HCT116 (cell line): ENCODE measurements around the gene GBX1. TPM values are rescaled to one million over a fixed set of nuclear protein-coding genes. Genes with fewer than 3 reads are reported as not detected.

Experiments
- ATAC-seq: fragments of 200-7000 bp; cut with Tn5 transposase; 2 replicates; pipeline ENCODE4 v1.9.1; 2020; ENCODE audit warnings: mild to moderate bottlenecking, moderate library complexity
- BruUV-seq: library from RNA; stranded (reverse); fragments of 400-500 nt; replicated peaks from 2 replicates; lab custom pipeline; 2021; lab: Mats Ljungman, UMichigan
- CTCF ChIA-PET: fragments of 300-600 bp; sonication (Branson Sonifier 250); formaldehyde crosslinking; loops from one replicate; lab custom pipeline; 2021; ENCODE audit warnings: antibody characterized with exemption; lab: Charles Lee
- POLR2A ChIA-PET: fragments of 300-600, 350-600 bp; sonication (Branson Sonifier 250); formaldehyde crosslinking; loops from one replicate; lab custom pipeline; 2021; ENCODE audit warnings: antibody characterized with exemption; lab: Charles Lee
- RAD21 ChIA-PET, 2 experiments: fragments of 300-600 bp; sonication (Branson Sonifier 250); formaldehyde crosslinking; loops; one replicate each; lab custom pipeline; 2023; ENCODE audit warnings: low total read pairs in 2 of 2; ENCODE audit not compliant: uncharacterized antibody in 2 of 2, unreplicated experiment in 2 of 2, low non-redundant PET in 1 of 2; lab: Charles Lee
- DNase-seq: peaks from one replicate; pipeline ENCODE4 v3.0.0-alpha.2; 2010; ENCODE audit warnings: low read depth, low spot score
- H2AFZ ChIP-seq: fragments of 200-600 bp; shearing (Covaris generic), sonication (generic); 2 replicates; pipeline ENCODE4 v1.6.1; 2017; ENCODE audit warnings: low read depth, mixed run types, mixed read lengths, antibody characterized with exemption, low read length; ENCODE audit not compliant: poor library complexity, severe bottlenecking
- H3K27ac ChIP-seq: 2 replicates; pipeline ENCODE4 v1.5.1; 2012; ENCODE audit warnings: low read depth, low read length
- H3K27me3 ChIP-seq: fragments of 200-600 bp; sonication (generic); 2 replicates; pipeline ENCODE4 v1.6.1; 2016; ENCODE audit warnings: mixed run types, low read length, mixed read lengths; ENCODE audit not compliant: insufficient read depth
- H3K36me3 ChIP-seq, 2 experiments: fragments of 200-500 bp in 1 of 2; fragments of 200-600 bp in 1 of 2; sonication (Bioruptor generic) in 1 of 2; sonication (generic) in 1 of 2; 2 replicates each; pipeline versions ENCODE4 v1.5.1 to v1.6.1; 2014 to 2016; ENCODE audit warnings: low read length in 2 of 2, inconsistent platforms in 1 of 2, mixed read lengths in 1 of 2, mixed run types in 1 of 2; ENCODE audit not compliant: insufficient read depth in 2 of 2, control insufficient read depth in 1 of 2
- H3K4me1 ChIP-seq, 2 experiments: fragments of 200-600 bp in 1 of 2; sonication (generic) in 1 of 2; 2 replicates each; pipeline versions ENCODE4 v1.5.1 to v1.6.1; 2012 to 2017; ENCODE audit warnings: low read length in 2 of 2, inconsistent platforms in 1 of 2, mild to moderate bottlenecking in 1 of 2, mixed read lengths in 1 of 2, mixed run types in 1 of 2, moderate library complexity in 1 of 2; ENCODE audit not compliant: insufficient read depth in 2 of 2, control insufficient read depth in 1 of 2
- H3K4me2 ChIP-seq: fragments of 200-600 bp; sonication (generic); 2 replicates; pipeline ENCODE4 v1.6.1; 2017; ENCODE audit warnings: mixed run types, low read length, mixed read lengths
- H3K4me3 ChIP-seq, 2 experiments: fragments of 200-600 bp in 1 of 2; sonication (generic) in 1 of 2; replicated peaks in 1 of 2; 2 replicates each; pipeline ENCODE4 v1.5.1; 2011 to 2016; ENCODE audit warnings: low read length in 2 of 2, control low read depth in 1 of 2, low read depth in 1 of 2, mild to moderate bottlenecking in 1 of 2, mixed read lengths in 1 of 2, mixed run types in 1 of 2
- H3K79me2 ChIP-seq: fragments of 200-600 bp; sonication (generic); 2 replicates; pipeline ENCODE4 v1.6.1; 2017; ENCODE audit warnings: mild to moderate bottlenecking, mixed run types, low read length, moderate library complexity, mixed read lengths; ENCODE audit not compliant: insufficient read depth
- H3K9ac ChIP-seq: fragments of 200-600 bp; sonication (generic); 2 replicates; pipeline ENCODE4 v1.6.1; 2016; ENCODE audit warnings: low read length, mixed read lengths
- H3K9me2 ChIP-seq: fragments of 200-600 bp; sonication (generic), shearing (Covaris generic); 2 replicates; pipeline ENCODE4 v1.6.1; 2017; ENCODE audit warnings: mixed run types, mild to moderate bottlenecking, moderate library complexity; ENCODE audit not compliant: insufficient read depth
- H3K9me3 ChIP-seq, 2 experiments: fragments of 200-500 bp in 1 of 2; fragments of 200-600 bp in 1 of 2; sonication (Bioruptor generic) in 1 of 2; sonication (generic) in 1 of 2; 2 replicates each; pipeline ENCODE4 v1.6.1; 2014 to 2017; ENCODE audit warnings: low read length in 2 of 2, mixed read lengths in 2 of 2, inconsistent platforms in 1 of 2, low read depth in 1 of 2, mild to moderate bottlenecking in 1 of 2, mixed run types in 1 of 2, moderate library complexity in 1 of 2; ENCODE audit not compliant: control insufficient read depth in 1 of 2, insufficient read depth in 1 of 2
- H4K20me1 ChIP-seq: fragments of 200-600 bp; sonication (generic), shearing (Covaris generic); 2 replicates; pipeline ENCODE4 v1.6.1; 2017; ENCODE audit warnings: mixed run types, mild to moderate bottlenecking, moderate library complexity; ENCODE audit not compliant: insufficient read depth
- CBX3 ChIP-seq: IDR thresholded peaks from 2 replicates; pipeline ENCODE4 v1.6.1; 2012; ENCODE audit warnings: low read depth
- CTCF ChIP-seq, 3 experiments: fragments of 200-600 bp in 1 of 3; sonication (generic) in 1 of 3; IDR thresholded peaks in 2 of 3; conservative IDR thresholded peaks in 1 of 3; 2 replicates each; pipeline ENCODE4 v1.5.1; 2012 to 2017; ENCODE audit warnings: low read depth in 2 of 3, low read length in 2 of 3, antibody characterized with exemption in 1 of 3, borderline replicate concordance in 1 of 3, control low read depth in 1 of 3, mild to moderate bottlenecking in 1 of 3, mixed read lengths in 1 of 3, mixed run types in 1 of 3, moderate library complexity in 1 of 3; ENCODE audit not compliant: insufficient read depth in 1 of 3
- YY1 ChIP-seq: IDR thresholded peaks from 2 replicates; pipeline ENCODE4 v1.6.1; 2011; ENCODE audit warnings: low read length, low read depth, moderate library complexity, mild to moderate bottlenecking; ENCODE audit not compliant: insufficient replicate concordance; ENCODE audit errors: extremely low read depth
- intact Hi-C: fragments of 100-400 bp; cut with micrococcal nuclease; formaldehyde crosslinking; loops from 2 replicates; pipeline ENCODE4 v1.10.0; 2022
- total RNA-seq: library from RNA; stranded (reverse); gene quantifications from one replicate; pipeline ENCODE4 v1.2.1, GENCODE V29; 2021; ENCODE audit not compliant: unreplicated experiment

The GBX1 gene
- total RNA-seq, 1 experiment from 2014 or later: 0.86 TPM

- Histone ChIP-seq H2AFZ (no peak overlapping the region), H3K36me3 (no peaks in the 10 kb centered on the region), H3K4me2 (no peak overlapping the region; the same call in 1 of the 2 replicates), H3K4me1 (peaks cover 28 to 70% of the 10 kb centered on the region in 2 experiments), H3K9ac (no peak overlapping the region), H3K27me3 (no peaks in the 10 kb centered on the region), H3K4me3 (no peak overlapping the region), H3K79me2 (peaks cover 78% of the 10 kb centered on the region), H3K27ac (peak overlapping the region; percentile 17; the same call in 1 of the 2 replicates), H4K20me1 (no peaks in the 10 kb centered on the region; the same call in 1 of the 2 replicates), H3K9me3 (no peaks in the 10 kb centered on the region), H3K9me2 (no peaks in the 10 kb centered on the region)
- ATAC-seq (peak; percentile 60), DNase-seq (no peak)
- ChIA-PET POLR2A (interaction anchor here (0.6 kb wide), 1 partner anchor 332 kb away, joined by 3 read pairs; no protein-coding TSS in a partner anchor), RAD21 (interaction anchor here (0.5 to 1.3 kb wide), 6 partner anchors 25 to 204 kb away, joined by 3 to 5 read pairs (median 3); partner anchors contain the start of gene AGAP3 (in 1 of the 2)), CTCF (interaction anchor here (0.7 to 4.5 kb wide), 17 partner anchors 13 to 231 kb away, joined by 3 to 25 read pairs (median 5); partner anchors contain the start of genes ABCB8, ATG9B, FASTK and GBX1)
- intact Hi-C loops: loop anchor here (1.0 to 5.0 kb wide), 5 partner anchors 84 to 334 kb away; partner anchors contain the start of gene ABCB8
- BruUV-seq: no TSS peak
- TF ChIP-seq YY1: peak; percentile 33
- no peak for TF ChIP-seq CBX3
- peak in 2 of 3 experiments; percentile 86 to 88; a peak in 4 of 6 replicates for TF ChIP-seq CTCF (IDR thresholded peaks at IDR 0.05 in 2 of 3, conservative IDR thresholded peaks at IDR 0.05 in 1 of 3; ENCODE audit: borderline replicate concordance in 1 of 3, insufficient read depth in 1 of 3, low read depth in 2 of 3, low read length in 2 of 3)
Measured at GRCh38 chr7:151110941-151111645, 56.4 kb downstream of the GBX1 start.
